H1 (cell line): ENCODE measurements around the gene NDUFS3. TPM values are rescaled to one million over a fixed set of nuclear protein-coding genes. Genes with fewer than 3 reads are reported as not detected.

Experiments used
- CTCF ChIA-PET: fragments of 300-600 bp; sonication (Branson Sonifier 250); formaldehyde crosslinking; loops from one replicate; lab custom pipeline; 2021; ENCODE audit not compliant: partially characterized antibody; lab: Charles Lee
- POLR2A ChIA-PET: fragments of 300-600 bp; sonication (Branson Sonifier 250); formaldehyde crosslinking; loops from one replicate; lab custom pipeline; 2021; ENCODE audit warnings: inconsistent platforms; ENCODE audit not compliant: partially characterized antibody; lab: Charles Lee
- DNase-seq, 2 experiments: peaks; one replicate each; pipeline versions ENCODE4 v3.0.0 to v3.0.0-alpha.2; 2010 to 2022; ENCODE audit warnings: low spot score in 2 of 2, low read depth in 1 of 2, mixed read lengths in 1 of 2
- FAIRE-seq: peaks from 2 replicates; lab custom pipeline; 2011; peaks lifted over from hg19 to GRCh38; lab: Jason Lieb, UNC
- H2AFZ ChIP-seq: 2 replicates; pipeline ENCODE4 v1.8.1; 2012; ENCODE audit warnings: low read length, inconsistent platforms
- H2AK5ac ChIP-seq: 2 replicates; pipeline ENCODE4 v1.6.1; 2013; ENCODE audit warnings: low read depth, low read length
- H2BK120ac ChIP-seq: replicated peaks from 2 replicates; pipeline ENCODE3; 2013; ENCODE audit warnings: low read depth, low read length, inconsistent platforms
- H2BK12ac ChIP-seq: 2 replicates; pipeline ENCODE4 v1.6.1; 2013; ENCODE audit warnings: low read depth, low read length
- H2BK15ac ChIP-seq: 2 replicates; pipeline ENCODE4 v1.6.1; 2013; ENCODE audit warnings: low read length
- H2BK20ac ChIP-seq: 2 replicates; pipeline ENCODE4 v1.6.1; 2013; ENCODE audit warnings: low read length
- H2BK5ac ChIP-seq: 2 replicates; pipeline ENCODE4 v1.6.1; 2013; ENCODE audit warnings: low read depth, low read length
- H3K14ac ChIP-seq: 2 replicates; pipeline ENCODE4 v1.6.1; 2013; ENCODE audit warnings: inconsistent platforms; ENCODE audit not compliant: insufficient read length
- H3K18ac ChIP-seq: 2 replicates; pipeline ENCODE4 v1.6.1; 2013; ENCODE audit warnings: low read length; ENCODE audit errors: extremely low read depth
- H3K23ac ChIP-seq: 2 replicates; pipeline ENCODE4 v1.6.1; 2013; ENCODE audit warnings: inconsistent platforms; ENCODE audit not compliant: insufficient read length
- H3K23me2 ChIP-seq: 2 replicates; pipeline ENCODE4 v1.6.1; 2013; ENCODE audit warnings: low read depth, low read length
- H3K27ac ChIP-seq: 2 replicates; pipeline ENCODE4 v1.6.1; 2011; ENCODE audit warnings: low read depth, low read length, inconsistent platforms
- H3K27me3 ChIP-seq, 4 experiments: replicated peaks in 1 of 4; 1 replicate in 1 of 4; 2 replicates in 3 of 4; pipeline versions ENCODE4 v1.6.1 to v1.8.1; 2011 to 2013; ENCODE audit warnings: low read length in 3 of 4, mild to moderate bottlenecking in 3 of 4, inconsistent platforms in 2 of 4, mixed read lengths in 2 of 4, moderate library complexity in 1 of 4; ENCODE audit not compliant: control insufficient read depth in 3 of 4, insufficient read depth in 3 of 4; ENCODE audit errors: extremely low read depth in 1 of 4
- H3K36me3 ChIP-seq, 4 experiments: 2 replicates each; pipeline versions ENCODE4 v1.6.1 to v1.8.1; 2011 to 2013; ENCODE audit warnings: mild to moderate bottlenecking in 4 of 4, low read length in 3 of 4, moderate library complexity in 2 of 4, control low read depth in 1 of 4, inconsistent platforms in 1 of 4; ENCODE audit not compliant: insufficient read depth in 4 of 4, control insufficient read depth in 2 of 4
- H3K4ac ChIP-seq: replicated peaks from 2 replicates; pipeline ENCODE3; 2013; ENCODE audit warnings: low read length, low read depth, mixed read lengths, inconsistent platforms; ENCODE audit not compliant: insufficient read length
- H3K4me1 ChIP-seq, 4 experiments: replicated peaks in 1 of 4; 1 replicate in 1 of 4; 2 replicates in 3 of 4; pipeline versions ENCODE4 v1.6.1 to v1.8.1; 2011 to 2013; ENCODE audit warnings: low read length in 3 of 4, inconsistent platforms in 2 of 4, mixed read lengths in 1 of 4; ENCODE audit not compliant: insufficient read depth in 4 of 4, control insufficient read depth in 3 of 4
- H3K4me2 ChIP-seq, 2 experiments: 2 replicates each; pipeline versions ENCODE4 v1.6.1 to v1.8.1; 2011 to 2013; ENCODE audit warnings: low read depth in 2 of 2, low read length in 2 of 2, control low read depth in 1 of 2, inconsistent platforms in 1 of 2, mild to moderate bottlenecking in 1 of 2; ENCODE audit not compliant: insufficient read depth in 1 of 2
- H3K4me3 ChIP-seq, 4 experiments: fragments of 200-600, 300-600 bp in 1 of 4; sonication (generic), shearing (Covaris generic), sonication (Bioruptor Twin) in 1 of 4; 2 replicates each; pipeline versions ENCODE4 v1.5.1 to v1.8.1; 2011 to 2016; ENCODE audit warnings: low read length in 4 of 4, low read depth in 3 of 4, control low read depth in 2 of 4, inconsistent platforms in 2 of 4, mild to moderate bottlenecking in 2 of 4, mixed read lengths in 1 of 4, moderate library complexity in 1 of 4; ENCODE audit not compliant: insufficient read depth in 2 of 4; ENCODE audit errors: extremely low read depth in 1 of 4
- H3K56ac ChIP-seq: replicated peaks from 2 replicates; pipeline ENCODE3; 2013; ENCODE audit warnings: low read depth, mild to moderate bottlenecking, mixed read lengths, low read length, inconsistent platforms; ENCODE audit not compliant: insufficient read length
- H3K79me1 ChIP-seq: 2 replicates; pipeline ENCODE4 v1.6.1; 2013; ENCODE audit warnings: low read depth, low read length, control low read depth
- H3K79me2 ChIP-seq, 2 experiments: 2 replicates each; pipeline versions ENCODE4 v1.6.1 to v1.8.1; 2012 to 2013; ENCODE audit warnings: low read length in 2 of 2, mild to moderate bottlenecking in 2 of 2, inconsistent platforms in 1 of 2; ENCODE audit not compliant: insufficient read depth in 2 of 2, control insufficient read depth in 1 of 2
- H3K9ac ChIP-seq, 4 experiments: replicated peaks in 1 of 4; 1 replicate in 1 of 4; 2 replicates in 3 of 4; pipeline versions ENCODE4 v1.6.1 to v1.8.1; 2011 to 2013; ENCODE audit warnings: low read depth in 3 of 4, low read length in 3 of 4, control low read depth in 2 of 4, mild to moderate bottlenecking in 2 of 4, moderate library complexity in 2 of 4, inconsistent platforms in 1 of 4; ENCODE audit errors: extremely low read depth in 1 of 4
- H3K9me3 ChIP-seq, 2 experiments: 2 replicates each; pipeline versions ENCODE4 v1.6.1 to v1.8.1; 2012 to 2013; ENCODE audit warnings: mild to moderate bottlenecking in 2 of 2, moderate library complexity in 2 of 2, control low read depth in 1 of 2, inconsistent platforms in 1 of 2, low read depth in 1 of 2, low read length in 1 of 2, mixed read lengths in 1 of 2; ENCODE audit not compliant: insufficient read depth in 2 of 2
- H4K20me1 ChIP-seq, 2 experiments: replicated peaks in 1 of 2; 2 replicates each; pipeline versions ENCODE3 to v1.8.1; 2011 to 2013; ENCODE audit warnings: inconsistent platforms in 2 of 2, low read length in 2 of 2, mild to moderate bottlenecking in 1 of 2; ENCODE audit not compliant: insufficient read depth in 2 of 2, control insufficient read depth in 1 of 2
- H4K5ac ChIP-seq: 2 replicates; pipeline ENCODE4 v1.6.1; 2013; ENCODE audit warnings: low read length, low read depth, mixed read lengths, inconsistent platforms; ENCODE audit not compliant: insufficient read length
- H4K8ac ChIP-seq: 2 replicates; pipeline ENCODE4 v1.8.0; 2013; ENCODE audit warnings: mild to moderate bottlenecking, moderate library complexity, low read length, inconsistent platforms; ENCODE audit not compliant: insufficient read depth; ENCODE audit errors: extremely low read depth
- H4K91ac ChIP-seq: replicated peaks from 2 replicates; pipeline ENCODE3; 2013; ENCODE audit warnings: low read length, mixed read lengths, inconsistent platforms; ENCODE audit not compliant: insufficient read length
- CTCF ChIP-seq, 3 experiments: IDR thresholded peaks; 1 replicate in 2 of 3; 2 replicates in 1 of 3; pipeline versions ENCODE4 v1.5.1 to v1.6.1; 2011; ENCODE audit warnings: low read length in 3 of 3, mild to moderate bottlenecking in 3 of 3, inconsistent platforms in 2 of 3, low read depth in 1 of 3, moderate library complexity in 1 of 3; ENCODE audit not compliant: insufficient read depth in 1 of 3; ENCODE audit errors: control extremely low read depth in 1 of 3
- EP300 ChIP-seq, 2 experiments: IDR thresholded peaks; 1 replicate in 1 of 2; 2 replicates in 1 of 2; pipeline ENCODE4 v1.6.1; 2011 to 2012; ENCODE audit warnings: low read depth in 2 of 2, low read length in 2 of 2, mild to moderate bottlenecking in 2 of 2, borderline replicate concordance in 1 of 2, inconsistent platforms in 1 of 2, moderate library complexity in 1 of 2
- KDM5A ChIP-seq: fragments of 200-600 bp; IDR thresholded peaks from 2 replicates; pipeline ENCODE4 v1.7.1; 2012; ENCODE audit warnings: mild to moderate bottlenecking, low read length, inconsistent platforms, mixed read lengths
- MAFK ChIP-seq: IDR thresholded peaks from 2 replicates; pipeline ENCODE4 v1.6.1; 2012; ENCODE audit warnings: low read depth, mild to moderate bottlenecking, improper control_type of control experiment, low read length
- RAD21 ChIP-seq, 2 experiments: IDR thresholded peaks in 1 of 2; conservative IDR thresholded peaks in 1 of 2; 2 replicates each; pipeline ENCODE4 v1.6.1; 2011; ENCODE audit warnings: low read depth in 2 of 2, low read length in 2 of 2, improper control_type of control experiment in 1 of 2, inconsistent platforms in 1 of 2, mild to moderate bottlenecking in 1 of 2, moderate library complexity in 1 of 2
- SIN3A ChIP-seq, 2 experiments: IDR thresholded peaks in 1 of 2; conservative IDR thresholded peaks in 1 of 2; 2 replicates each; pipeline ENCODE4 v1.6.1; 2011 to 2012; ENCODE audit warnings: low read length in 2 of 2, improper control_type of control experiment in 1 of 2, low read depth in 1 of 2, mild to moderate bottlenecking in 1 of 2
- SIRT6 ChIP-seq: IDR thresholded peaks from one replicate; pipeline ENCODE4 v1.7.1; 2012; ENCODE audit warnings: low read length, inconsistent platforms
- TEAD4 ChIP-seq: IDR thresholded peaks from 2 replicates; pipeline ENCODE4 v1.6.1; 2012; ENCODE audit warnings: low read depth, low read length, inconsistent platforms, mixed read lengths
- YY1 ChIP-seq: IDR thresholded peaks from 2 replicates; pipeline ENCODE4 v1.6.1; 2011; ENCODE audit warnings: low read depth, mild to moderate bottlenecking, low read length
- ZNF274 ChIP-seq: IDR thresholded peaks from 2 replicates; pipeline ENCODE4 v1.7.0; 2012; ENCODE audit warnings: low read length, borderline replicate concordance; ENCODE audit errors: extremely low read depth
- polyA plus RNA-seq, 7 experiments: library from polyadenylated mRNA; depleted of rRNA in 3 of 7; stranded (reverse) in 5 of 7; unstranded in 2 of 7; fragments of >200 nt in 5 of 7; fragments of 200-250 nt in 2 of 7; gene quantifications; 1 replicate in 5 of 7; 2 replicates in 1 of 7; 4 replicates in 1 of 7; pipeline versions ENCODE4 v1.2.1 to v1.2.3, GENCODE V29; 2011 to 2013; ENCODE audit warnings: missing spikeins in 2 of 7, mixed read lengths in 2 of 7
- total RNA-seq: library from RNA; stranded (reverse); fragmentation: NEBNext Ultra II Directional; extraction: Animal tissue kit (Norgen Biotek cat#: 25700); gene quantifications from 2 replicates; pipeline ENCODE4 v1.2.1, GENCODE V29; 2021

Gene NDUFS3
- total and polyA plus RNA-seq, 2 of the 8 experiments (the other 6 are each of a cell fraction or from before 2014, with no cell fraction given) = 135 to 241 TPM

GRCh38 chr11:47551086-47551485, 27.8 kb upstream of the NDUFS3 start:
- ChIA-PET CTCF (interaction anchor here (1.0 to 2.3 kb wide), 8 partner anchors 11 to 66 kb away, joined by 3 to 25 read pairs (median 6); no protein-coding TSS in a partner anchor), POLR2A (interaction anchor here (0.6 to 5.0 kb wide), 10 partner anchors 11 to 70 kb away, joined by 3 to 65 read pairs (median 10); partner anchors contain the start of genes KBTBD4, NDUFS3 and PTPMT1)
- Histone ChIP-seq H2BK120ac (no peak overlapping the region), H4K8ac (no peak overlapping the region), H3K4me2 (peak overlapping the region; percentile 73 to 85), H3K36me3 (peaks cover 0 to 6% (median 0%) of the 10 kb centered on the region in 4 experiments; a peak in 1 of 8 replicates), H3K9ac (no peak overlapping the region), H3K23ac (no peak overlapping the region), H2BK15ac (no peak overlapping the region), H3K79me1 (no peaks in the 10 kb centered on the region), H2AFZ (no peak overlapping the region), H3K18ac (no peak overlapping the region), H3K4me3 (peak overlapping the region in 2 of 4 experiments; percentile 83 to 96; a peak in 3 of 8 replicates), H3K23me2 (peaks cover 3% of the 10 kb centered on the region; the same call in 1 of the 2 replicates), H3K56ac (no peak overlapping the region), H2BK12ac (no peak overlapping the region), H2BK5ac (no peak overlapping the region), H3K14ac (no peak overlapping the region), H2BK20ac (no peak overlapping the region), H4K5ac (no peak overlapping the region), H3K79me2 (peaks cover 49 to 66% of the 10 kb centered on the region in 2 experiments), H4K20me1 (peaks cover 13 to 19% of the 10 kb centered on the region in 2 experiments), H3K9me3 (no peaks in the 10 kb centered on the region), H3K4me1 (peaks cover 0 to 2% (median 0%) of the 10 kb centered on the region in 4 experiments; a peak in 1 of 7 replicates), H3K4ac (no peak overlapping the region), H2AK5ac (no peak overlapping the region), H4K91ac (no peak overlapping the region), H3K27me3 (no peaks in the 10 kb centered on the region), H3K27ac (no peak overlapping the region)
- FAIRE-seq (peak; percentile 13), DNase-seq (no peak)
- TF ChIP-seq MAFK (no peak), YY1 (peak; percentile 20; the same call in 1 of the 2 replicates), RAD21 (IDR thresholded peaks at IDR 0.05 in 1 of 2, conservative IDR thresholded peaks at IDR 0.05 in 1 of 2; ENCODE audit: low read depth in 2 of 2, low read length in 2 of 2) (peak; percentile 11 to 37; a peak in 2 of 4 replicates), CTCF (IDR thresholded peaks at IDR 0.05; ENCODE audit: control extremely low read depth in 1 of 3, insufficient read depth in 1 of 3, low read depth in 1 of 3, low read length in 3 of 3) (peak in 2 of 3 experiments; percentile 33 to 53; a peak in 3 of 4 replicates), ZNF274 (no peak), SIRT6 (no peak), EP300 (IDR thresholded peaks at IDR 0.05; ENCODE audit: borderline replicate concordance in 1 of 2, low read depth in 2 of 2, low read length in 2 of 2) (no peak), SIN3A (conservative IDR thresholded peaks at IDR 0.05 in 1 of 2, IDR thresholded peaks at IDR 0.05 in 1 of 2; ENCODE audit: low read depth in 1 of 2, low read length in 2 of 2) (peak; percentile 81 to 85; a peak in 3 of 4 replicates), TEAD4 (no peak), KDM5A (no peak)
